SH-SY5Y (cell line): ENCODE results near the gene RNF5.

Source experiments
- GATA2 ChIP-seq: IDR thresholded peaks from 2 replicates; pipeline ENCODE4 v1.6.1; 2011; ENCODE audit warnings: mild to moderate bottlenecking, low read depth, low read length
- GATA3 ChIP-seq: IDR thresholded peaks from 2 replicates; pipeline ENCODE4 v1.6.1; 2011; ENCODE audit warnings: low read depth, mild to moderate bottlenecking, low read length, moderate library complexity

DNA sequence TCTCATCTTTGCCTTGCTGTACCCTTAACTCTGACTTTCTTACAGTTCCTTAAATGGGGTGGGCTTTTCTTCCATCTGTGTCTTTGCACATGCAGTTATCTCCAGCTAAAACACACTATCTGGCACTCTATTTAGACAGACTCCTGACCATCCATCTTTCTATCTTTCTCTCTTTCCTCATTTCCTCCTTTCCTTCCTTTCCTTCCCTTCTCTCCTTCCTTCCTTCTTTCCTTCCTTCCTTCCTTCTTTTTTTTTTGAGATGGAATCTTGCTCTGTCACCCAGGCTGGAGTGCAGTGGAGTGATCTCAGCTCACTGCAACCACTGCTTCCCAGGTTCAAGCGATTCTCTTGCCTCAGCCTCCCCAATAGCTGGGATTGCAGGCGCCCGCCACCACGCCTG is 37.4 kb downstream of the RNF5 start:
- TF ChIP-seq GATA2 (no peak), GATA3 (no peak)
